Stomach (tissue), 9 donors: ENCODE data around the gene CEP250. TPM values are rescaled to one million over a fixed set of nuclear protein-coding genes. Genes with fewer than 3 reads are reported as not detected.

ENCODE experiments used
- DNase-seq, 2 donors: peaks; one replicate each; pipeline versions ENCODE4 v3.0.0 to v3.0.0-alpha.2; 2013 to 2019
- H3K27ac ChIP-seq, 5 donors: fragments of 200-600 bp in 4 of 5; sonication (generic) in 4 of 5; one replicate each; pipeline ENCODE4 v1.5.1; 2013 to 2019; ENCODE audit warnings: mild to moderate bottlenecking in 1 of 5, moderate library complexity in 1 of 5
- H3K27me3 ChIP-seq, 3 donors: fragments of 200-600 bp; sonication (generic); one replicate each; pipeline ENCODE4 v1.5.1; 2017 to 2019; ENCODE audit warnings: mixed run types in 1 of 3
- H3K36me3 ChIP-seq, 4 donors: fragments of 200-600 bp; sonication (generic); 1 replicate in 3 of 4; 2 replicates in 1 of 4; pipeline ENCODE4 v1.5.1; 2016 to 2019
- H3K4me1 ChIP-seq, 4 donors: fragments of 200-600 bp; sonication (generic); one replicate each; pipeline ENCODE4 v1.5.1; 2016 to 2019
- H3K4me3 ChIP-seq, 4 donors: fragments of 200-600 bp; sonication (generic) in 3 of 4; one replicate each; pipeline ENCODE4 v1.5.1; 2016 to 2019; ENCODE audit warnings: mild to moderate bottlenecking in 1 of 4
- H3K9me3 ChIP-seq, 4 donors: fragments of 200-600 bp; sonication (generic); one replicate each; pipeline ENCODE4 v1.5.1; 2016 to 2019
- EP300 ChIP-seq: sonication (generic); formaldehyde crosslinking; IDR thresholded peaks from one replicate; pipeline ENCODE4 v1.6.1; 2017; ENCODE audit warnings: antibody characterized with exemption
- POLR2A ChIP-seq, 4 donors: fragments of 450-650 bp; IDR thresholded peaks; one replicate each; pipeline ENCODE4 v1.6.1; 2016; ENCODE audit warnings: antibody characterized with exemption in 4 of 4, control low read depth in 2 of 4, mild to moderate bottlenecking in 1 of 4, moderate library complexity in 1 of 4
- POLR2AphosphoS5 ChIP-seq, 3 donors: sonication (generic); formaldehyde crosslinking; IDR thresholded peaks; one replicate each; pipeline ENCODE4 v1.6.1; 2016; ENCODE audit warnings: antibody characterized with exemption in 3 of 3
- WGBS, 5 donors: extraction: QIAGEN DNeasy Blood & Tissue Kit in 3 of 5; methylation state at CpG; one replicate each; pipeline versions ENCODE4 v1.1.5 to v1.1.7; 2013 to 2018; 5-methylcytosine and 5-hydroxymethylcytosine counted together
- intact Hi-C: fragments of 100-400 bp; cut with DNase I; formaldehyde crosslinking; loops from one replicate; pipeline ENCODE4 v1.15.1; 2023; ENCODE audit warnings: low total_unique reads
- polyA plus RNA-seq, 3 donors: library from polyadenylated mRNA; stranded (reverse); fragments of 200-250 nt; gene quantifications; one replicate each; pipeline ENCODE4 v1.2.3, GENCODE V29; 2013
- total RNA-seq, 5 donors: library from RNA; depleted of rRNA; stranded (reverse); fragments of >200 nt; gene quantifications; one replicate each; pipeline versions ENCODE4 v1.1.0 to v1.2.3, GENCODE V29; 2014 to 2016
- TF ChIP-seq, protein P1 (sequence below), 7 experiments: fragments of 450-650 bp in 4 of 7; fragments of 200-600 bp in 3 of 7; sonication (generic) in 3 of 7; IDR thresholded peaks; one replicate each; pipeline ENCODE4 v1.5.1; 2016 to 2019; ENCODE audit warnings: antibody characterized with exemption in 7 of 7, control low read depth in 2 of 7, mild to moderate bottlenecking in 1 of 7
- donor health status: healthy with polysubstance abuse.
- donor health status: Bipolar disorder and iron deficiency.
- donor health status: healthy.

CEP250 gene
- total and polyA plus RNA-seq, 8 donors = 2.9 to 51.3 (median 6.9) TPM

GRCh38 chr20:35491823-35492222 lies 36.4 kb downstream of the CEP250 start:
- H3K36me3 ChIP-seq = peaks cover 55 to 99% (median 93%) of the 10 kb centered on the region in 4 donors
- H3K27ac ChIP-seq = no peak overlapping the region
- H3K27me3 ChIP-seq = no peaks in the 10 kb centered on the region
- no peaks in the 10 kb centered on the region for H3K9me3 ChIP-seq
- H3K4me3 ChIP-seq = peak overlapping the region in 2 of 4 donors; percentile 34 to 40
- intact Hi-C loops = no loop called here
- 91 to 98% (median 94%) methylated on average over 5 of the region's 5 CpGs for WGBS, 5 donors
- DNase-seq = no peak
- H3K4me1 ChIP-seq = peaks cover 0 to 12% (median 0%) of the 10 kb centered on the region in 4 donors
- TF ChIP-seq POLR2A (IDR thresholded peaks at IDR 0.05) (no peak), EP300 (no peak), POLR2AphosphoS5 (IDR thresholded peaks at IDR 0.05) (no peak)

- Histone ChIP-seq H3K4me3 (no peak overlapping the region), H3K27me3 (no peaks in the 10 kb centered on the region), H3K4me1 (peaks cover 0 to 16% (median 0%) of the 10 kb centered on the region in 4 donors), H3K9me3 (no peaks in the 10 kb centered on the region), H3K36me3 (peaks cover 60 to 99% (median 93%) of the 10 kb centered on the region in 4 donors), H3K27ac (no peak overlapping the region)
- 94 to 98% (median 96%) methylated on average over 6 of the region's 6 CpGs for WGBS, 5 donors
- intact Hi-C loops = no loop called here
- TF ChIP-seq, protein P1, sequence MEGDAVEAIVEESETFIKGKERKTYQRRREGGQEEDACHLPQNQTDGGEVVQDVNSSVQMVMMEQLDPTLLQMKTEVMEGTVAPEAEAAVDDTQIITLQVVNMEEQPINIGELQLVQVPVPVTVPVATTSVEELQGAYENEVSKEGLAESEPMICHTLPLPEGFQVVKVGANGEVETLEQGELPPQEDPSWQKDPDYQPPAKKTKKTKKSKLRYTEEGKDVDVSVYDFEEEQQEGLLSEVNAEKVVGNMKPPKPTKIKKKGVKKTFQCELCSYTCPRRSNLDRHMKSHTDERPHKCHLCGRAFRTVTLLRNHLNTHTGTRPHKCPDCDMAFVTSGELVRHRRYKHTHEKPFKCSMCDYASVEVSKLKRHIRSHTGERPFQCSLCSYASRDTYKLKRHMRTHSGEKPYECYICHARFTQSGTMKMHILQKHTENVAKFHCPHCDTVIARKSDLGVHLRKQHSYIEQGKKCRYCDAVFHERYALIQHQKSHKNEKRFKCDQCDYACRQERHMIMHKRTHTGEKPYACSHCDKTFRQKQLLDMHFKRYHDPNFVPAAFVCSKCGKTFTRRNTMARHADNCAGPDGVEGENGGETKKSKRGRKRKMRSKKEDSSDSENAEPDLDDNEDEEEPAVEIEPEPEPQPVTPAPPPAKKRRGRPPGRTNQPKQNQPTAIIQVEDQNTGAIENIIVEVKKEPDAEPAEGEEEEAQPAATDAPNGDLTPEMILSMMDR (IDR thresholded peaks at IDR 0.05) = no peak
- TF ChIP-seq EP300 (no peak), POLR2A (IDR thresholded peaks at IDR 0.05) (no peak), POLR2AphosphoS5 (IDR thresholded peaks at IDR 0.05) (no peak)
- no peak for DNase-seq
Observed at GRCh38 chr20:35492352-35492751, 37.0 kb downstream of the CEP250 start.

DNA sequence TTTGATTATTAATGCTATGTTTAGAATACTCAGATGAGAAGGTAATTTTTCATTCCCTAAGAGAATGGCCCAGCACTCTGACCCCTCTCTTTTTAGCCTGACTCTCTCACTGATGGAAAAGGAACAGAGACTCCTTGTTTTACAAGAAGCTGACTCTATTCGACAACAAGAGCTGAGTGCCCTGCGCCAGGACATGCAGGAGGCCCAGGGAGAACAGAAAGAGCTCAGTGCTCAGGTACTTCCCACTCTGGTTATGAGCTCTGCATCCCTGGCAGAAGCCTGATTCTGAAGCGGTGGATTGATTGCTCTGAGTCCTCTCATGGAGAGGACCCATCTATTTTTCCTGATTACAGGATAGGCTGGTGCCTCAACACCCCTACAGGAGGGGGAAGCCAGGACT lies 41.1 kb downstream of the CEP250 start:
- WGBS, 5 donors = 92 to 96% (median 94%) methylated on average over 3 of the region's 3 CpGs
- no peak for TF ChIP-seq EP300
- TF ChIP-seq, protein P1 (IDR thresholded peaks at IDR 0.05) = no peak
- no peak for TF ChIP-seq POLR2AphosphoS5 (IDR thresholded peaks at IDR 0.05)
- TF ChIP-seq POLR2A (IDR thresholded peaks at IDR 0.05) = no peak
- H3K27ac ChIP-seq = no peak overlapping the region
- no peaks in the 10 kb centered on the region for H3K9me3 ChIP-seq
- H3K36me3 ChIP-seq = peaks cover 85 to 100% (median 100%) of the 10 kb centered on the region in 4 donors
- H3K27me3 ChIP-seq = no peaks in the 10 kb centered on the region
- H3K4me3 ChIP-seq = no peak overlapping the region
- peaks cover 0 to 7% (median 0%) of the 10 kb centered on the region in 4 donors for H3K4me1 ChIP-seq
- intact Hi-C loops = no loop called here
- DNase-seq = no peak

DNA sequence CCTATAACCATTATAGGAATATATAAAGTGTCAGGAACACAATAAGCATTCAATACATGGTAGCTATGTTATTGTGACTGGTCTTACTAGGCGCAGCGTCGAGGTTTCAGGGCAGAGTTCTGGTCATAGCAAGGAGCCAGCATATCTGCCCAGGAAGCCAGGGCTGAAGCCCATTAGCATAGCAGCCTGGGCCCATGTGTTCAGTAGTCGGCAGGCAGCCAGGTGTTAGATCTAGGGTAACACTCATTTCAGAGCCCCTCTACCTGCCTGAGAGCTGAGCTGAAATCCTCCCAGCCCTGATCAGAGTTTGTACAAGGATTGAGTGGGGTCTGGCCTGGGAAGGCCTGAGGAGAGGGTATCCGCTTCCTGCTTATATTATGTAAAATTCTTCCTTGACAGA lies 41.9 kb downstream of the CEP250 start:
- intact Hi-C loops = no loop called here
- Histone ChIP-seq H3K9me3 (no peaks in the 10 kb centered on the region), H3K27me3 (no peaks in the 10 kb centered on the region), H3K4me1 (peaks cover 0 to 7% (median 0%) of the 10 kb centered on the region in 4 donors), H3K36me3 (peaks cover 82 to 100% (median 100%) of the 10 kb centered on the region in 4 donors), H3K27ac (peak overlapping the region in 4 of 5 donors; percentile 11 to 35 (median 29)), H3K4me3 (no peak overlapping the region)
- WGBS, 5 donors = 82 to 93% (median 86%) methylated on average over 5 of the region's 5 CpGs
- no peak for DNase-seq
- no peak for TF ChIP-seq POLR2AphosphoS5 (IDR thresholded peaks at IDR 0.05)
- TF ChIP-seq EP300 = no peak
- no peak for TF ChIP-seq POLR2A (IDR thresholded peaks at IDR 0.05)
- TF ChIP-seq, protein P1 (IDR thresholded peaks at IDR 0.05) = no peak

DNA sequence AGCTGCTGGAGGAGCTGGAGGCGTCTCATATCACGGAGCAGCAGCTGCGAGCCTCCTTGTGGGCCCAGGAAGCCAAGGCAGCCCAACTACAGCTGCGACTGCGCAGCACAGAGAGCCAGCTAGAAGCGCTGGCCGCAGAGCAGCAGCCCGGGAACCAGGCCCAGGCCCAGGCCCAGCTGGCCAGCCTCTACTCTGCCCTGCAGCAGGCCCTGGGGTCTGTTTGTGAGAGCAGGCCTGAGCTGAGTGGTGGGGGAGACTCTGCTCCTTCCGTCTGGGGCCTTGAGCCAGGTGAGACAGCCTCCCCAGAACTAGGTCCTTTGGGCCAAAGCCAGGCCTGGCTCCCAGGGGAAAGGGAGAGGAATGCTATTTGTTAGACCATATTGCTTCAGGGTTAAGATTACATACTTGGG lies 42.4 kb downstream of the CEP250 start:
- peaks cover 0 to 7% (median under 1%) of the 10 kb centered on the region in 4 donors for H3K4me1 ChIP-seq
- intact Hi-C loops = no loop called here
- DNase-seq = peak in 1 of 2 donors; percentile 76
- H3K4me3 ChIP-seq = no peak overlapping the region
- H3K36me3 ChIP-seq = peaks cover 83 to 100% (median 100%) of the 10 kb centered on the region in 4 donors
- WGBS, 5 donors = 69 to 93% (median 83%) methylated on average over 5 to 9 of the region's 9 CpGs
- peak overlapping the region in 3 of 5 donors; percentile 27 to 35 (median 31) for H3K27ac ChIP-seq
- no peaks in the 10 kb centered on the region for H3K27me3 ChIP-seq
- TF ChIP-seq EP300 (no peak), POLR2AphosphoS5 (IDR thresholded peaks at IDR 0.05) (no peak)
- TF ChIP-seq, protein P1 (IDR thresholded peaks at IDR 0.05) = no peak
- H3K9me3 ChIP-seq = no peaks in the 10 kb centered on the region
